HepG2 (cell line): ENCODE results near the gene BDNF. TPM values are rescaled to one million over a fixed set of nuclear protein-coding genes. Genes with fewer than 3 reads are reported as not detected.

ENCODE experiments used
- ATAC-seq: fragments of 200-7000 bp; cut with Tn5 transposase; 3 replicates; pipeline ENCODE4 v1.9.1; 2020; ENCODE audit warnings: mild to moderate bottlenecking, moderate library complexity
- BruUV-seq: library from RNA; stranded (reverse); fragments of 400-500 nt; replicated peaks from 2 replicates; lab custom pipeline; 2021; lab: Mats Ljungman, UMichigan
- CTCF ChIA-PET: fragments of 300-600 bp; formaldehyde crosslinking; extraction: SDS; loops from one replicate; lab custom pipeline; 2021; ENCODE audit warnings: low total read pairs, inconsistent platforms, low intra/inter-chr PET ratio; lab: Yijun Ruan, JAX
- POLR2A ChIA-PET: fragments of 350-600 bp; sonication (Branson Sonifier 250); formaldehyde crosslinking; loops from one replicate; lab custom pipeline; 2020; ENCODE audit warnings: antibody characterized with exemption, inconsistent platforms; lab: Yijun Ruan, JAX
- DNase-seq: peaks from one replicate; pipeline ENCODE4 v3.0.0-alpha.2; 2015; ENCODE audit warnings: low spot score
- FAIRE-seq: peaks from 3 replicates; lab custom pipeline; 2011; peaks lifted over from hg19 to GRCh38; lab: Jason Lieb, UNC
- H2AFZ ChIP-seq: one replicate; pipeline ENCODE4 v1.6.1; 2011; ENCODE audit warnings: low read length, inconsistent platforms
- H3K27ac ChIP-seq: fragments of 300-600 bp; 3 replicates; pipeline ENCODE4 v1.8.0; 2011; ENCODE audit warnings: mixed run types, mild to moderate bottlenecking, mixed read lengths, low read length, inconsistent platforms; ENCODE audit not compliant: insufficient read depth; ENCODE audit errors: extremely low read length
- H3K27me3 ChIP-seq, 2 experiments: fragments of 200-600 bp in 1 of 2; 2 replicates in 1 of 2; 3 replicates in 1 of 2; pipeline versions ENCODE4 v1.6.0 to v1.8.0; 2011; ENCODE audit warnings: low read length in 2 of 2, mild to moderate bottlenecking in 2 of 2, moderate library complexity in 2 of 2, inconsistent platforms in 1 of 2; ENCODE audit not compliant: insufficient read depth in 2 of 2, control insufficient read depth in 1 of 2
- H3K36me3 ChIP-seq, 2 experiments: fragments of 200-600 bp in 1 of 2; replicated peaks in 1 of 2; 2 replicates in 1 of 2; 3 replicates in 1 of 2; pipeline versions ENCODE4 v1.5.1 to v1.8.0; 2011; ENCODE audit warnings: low read length in 2 of 2, inconsistent platforms in 1 of 2; ENCODE audit not compliant: insufficient read depth in 2 of 2, control insufficient read depth in 1 of 2
- H3K4me1 ChIP-seq: 2 replicates; pipeline ENCODE4 v1.5.1; 2012; ENCODE audit warnings: low read length, inconsistent platforms; ENCODE audit not compliant: insufficient read depth
- H3K4me2 ChIP-seq: 2 replicates; pipeline ENCODE4 v1.6.0; 2011; ENCODE audit warnings: low read depth, low read length, inconsistent platforms
- H3K4me3 ChIP-seq, 3 experiments: fragments of 200-600 bp in 1 of 3; sonication (generic), shearing (Covaris generic) in 1 of 3; replicated peaks in 1 of 3; 2 replicates each; pipeline ENCODE4 v1.5.1; 2011 to 2016; ENCODE audit warnings: low read length in 3 of 3, inconsistent platforms in 2 of 3, low read depth in 2 of 3, mild to moderate bottlenecking in 2 of 3, control low read depth in 1 of 3, mixed read lengths in 1 of 3; ENCODE audit not compliant: insufficient read depth in 1 of 3
- H3K79me2 ChIP-seq: one replicate; pipeline ENCODE4 v1.6.1; 2011; ENCODE audit warnings: low read length, inconsistent platforms; ENCODE audit not compliant: insufficient read depth
- H3K9ac ChIP-seq: 2 replicates; pipeline ENCODE4 v1.6.0; 2011; ENCODE audit warnings: mild to moderate bottlenecking, low read depth, low read length, inconsistent platforms; ENCODE audit not compliant: insufficient read depth
- H3K9me3 ChIP-seq: 2 replicates; pipeline ENCODE4 v1.5.1; 2012; ENCODE audit warnings: mild to moderate bottlenecking, low read length
- H4K20me1 ChIP-seq: 2 replicates; pipeline ENCODE4 v1.6.0; 2011; ENCODE audit warnings: inconsistent platforms, mild to moderate bottlenecking, low read length, moderate library complexity; ENCODE audit not compliant: insufficient read depth
- GLI4 ChIP-seq: sonication (generic); formaldehyde crosslinking; IDR thresholded peaks from 2 replicates; pipeline ENCODE4 v1.5.1; 2020; ENCODE audit warnings: missing genetic modification reagents, mild to moderate bottlenecking, moderate library complexity, borderline replicate concordance
- MLXIP ChIP-seq: sonication (generic); formaldehyde crosslinking; IDR thresholded peaks from 2 replicates; pipeline ENCODE4 v1.9.0; 2021; ENCODE audit warnings: missing genetic modification reagents, borderline replicate concordance
- STAT6 ChIP-seq: sonication (generic); formaldehyde crosslinking; IDR thresholded peaks from 2 replicates; pipeline ENCODE4 v1.4.0; 2020; ENCODE audit warnings: missing genetic modification reagents, mild to moderate bottlenecking, borderline replicate concordance
- ZFP36L1 ChIP-seq: sonication (generic); formaldehyde crosslinking; IDR thresholded peaks from 2 replicates; pipeline ENCODE4 v1.8.0; 2022; ENCODE audit warnings: mild to moderate bottlenecking, missing genetic modification reagents, moderate library complexity
- ZFP90 ChIP-seq: sonication (generic); formaldehyde crosslinking; IDR thresholded peaks from 2 replicates; pipeline ENCODE4 v1.8.0; 2022; ENCODE audit warnings: missing genetic modification reagents, mild to moderate bottlenecking, inconsistent platforms, borderline replicate concordance
- ZMYM4 ChIP-seq: sonication (generic); formaldehyde crosslinking; IDR thresholded peaks from 2 replicates; pipeline ENCODE4 v1.8.1; 2023; ENCODE audit warnings: mild to moderate bottlenecking, missing genetic modification reagents
- ZNF326 ChIP-seq: sonication (generic); formaldehyde crosslinking; IDR thresholded peaks from 2 replicates; pipeline ENCODE4 v1.4.0; 2020; ENCODE audit warnings: missing genetic modification reagents, borderline replicate concordance
- ZNF383 ChIP-seq: sonication (generic); formaldehyde crosslinking; IDR thresholded peaks from 2 replicates; pipeline ENCODE4 v1.4.0; 2020; ENCODE audit warnings: missing genetic modification reagents, mild to moderate bottlenecking, borderline replicate concordance
- ZNF510 ChIP-seq: sonication (generic); formaldehyde crosslinking; IDR thresholded peaks from 2 replicates; pipeline ENCODE4 v1.4.0; 2020; ENCODE audit warnings: low read depth, mild to moderate bottlenecking, missing genetic modification reagents
- WGBS: methylation state at CpG from one replicate; pipeline ENCODE4 v1.1.6; 2017; ENCODE audit warnings: low lambda C conversion rate; 5-methylcytosine and 5-hydroxymethylcytosine counted together
- in situ Hi-C: cut with HindIII; loops from 2 replicates; pipeline ENCODE4 v1.10.0; 2017; ENCODE audit warnings: low pct_unique_long_range_greater_than_20kb; ENCODE audit not compliant: extremely low pct_ligation_motif_present
- intact Hi-C: fragments of 100-400 bp; cut with micrococcal nuclease; formaldehyde crosslinking; loops from one replicate; pipeline ENCODE4 v1.10.0; 2022; ENCODE audit not compliant: unreplicated experiment
- polyA plus RNA-seq, 8 experiments: library from polyadenylated mRNA; depleted of rRNA in 3 of 8; stranded (reverse) in 7 of 8; unstranded in 1 of 8; fragments of >200 nt; fragmentation: Illumina TruSeq in 4 of 8; extraction: Trizol in 4 of 8; gene quantifications; 2 replicates each; pipeline versions ENCODE4 v1.2.1 to v1.2.3, GENCODE V29; 2011 to 2016; ENCODE audit warnings: low read depth in 4 of 8, missing spikeins in 1 of 8, mixed read lengths in 1 of 8; ENCODE audit not compliant: insufficient read depth in 1 of 8
- total RNA-seq, 5 experiments: library from RNA; depleted of rRNA; stranded (reverse); fragments of >200 nt; fragmentation: Illumina TruSeq; extraction: Trizol; gene quantifications; 2 replicates each; pipeline ENCODE4 v1.2.3, GENCODE V29; 2016; ENCODE audit warnings: low read depth in 1 of 5
- TF ChIP-seq, protein P1 (sequence below): sonication (generic); formaldehyde crosslinking; IDR thresholded peaks from 2 replicates; pipeline ENCODE4 v1.4.0; 2020; ENCODE audit warnings: missing genetic modification reagents

Gene BDNF
- total and polyA plus RNA-seq, 2 of the 13 experiments (the other 11 are each of a cell fraction or from before 2014, with no cell fraction given): 0.02 TPM; not detected in 1

DNA sequence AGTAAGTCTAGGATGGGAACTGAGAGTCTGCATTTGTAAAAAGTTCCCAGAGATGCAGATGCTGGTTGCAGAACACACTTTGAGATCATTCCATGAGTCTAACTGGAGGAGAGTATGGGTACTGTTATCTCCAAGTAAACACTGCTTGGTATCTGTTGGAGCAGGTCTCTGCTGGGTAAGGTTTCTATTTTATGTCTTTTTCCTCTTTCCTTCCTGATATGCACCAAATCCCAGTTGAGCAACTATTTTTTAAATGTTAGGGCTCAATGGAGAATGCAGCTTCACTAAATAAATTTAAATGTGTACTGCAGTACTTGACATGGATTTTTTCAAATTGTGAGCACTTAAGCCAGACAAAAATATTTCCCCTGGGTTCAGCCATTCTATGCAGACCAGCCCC, 48.5 kb downstream of the BDNF start (continued):
- TF ChIP-seq STAT6 (CRISPR knock-in tag): no peak

GRCh38 chr11:27650988-27651387, 49.3 kb downstream of the BDNF start:
- H2AFZ ChIP-seq: no peak overlapping the region
- POLR2A ChIA-PET: no interaction called here
- no peak overlapping the region for H3K4me2 ChIP-seq
- ATAC-seq (no peak), DNase-seq (no peak), FAIRE-seq (no peak)
- no peaks in the 10 kb centered on the region for H4K20me1 ChIP-seq
- no TSS peak for BruUV-seq
- intact Hi-C loops (no loop called here), in situ Hi-C loops (no loop called here)
- TF ChIP-seq ZNF326 (CRISPR knock-in tag): no peak
- H3K9me3 ChIP-seq: no peaks in the 10 kb centered on the region
- no peak overlapping the region for H3K9ac ChIP-seq
- no peaks in the 10 kb centered on the region for H3K79me2 ChIP-seq
- 2% methylated on average over 4 of the region's 4 CpGs for WGBS
- no peak overlapping the region for H3K4me3 ChIP-seq
- H3K27ac ChIP-seq: no peak overlapping the region
- no peaks in the 10 kb centered on the region for H3K4me1 ChIP-seq
- no peaks in the 10 kb centered on the region for H3K36me3 ChIP-seq
- no peaks in the 10 kb centered on the region; a peak in 1 of 5 replicates for H3K27me3 ChIP-seq
- CTCF ChIA-PET: no interaction called here

- no TSS peak for BruUV-seq
- intact Hi-C loops: no loop called here
- CTCF ChIA-PET: no interaction called here
- no peak for ATAC-seq
- Histone ChIP-seq H3K4me1 (no peaks in the 10 kb centered on the region), H3K4me2 (no peak overlapping the region), H3K27ac (no peak overlapping the region), H3K36me3 (no peaks in the 10 kb centered on the region), H3K9ac (no peak overlapping the region), H3K79me2 (no peaks in the 10 kb centered on the region), H3K4me3 (no peak overlapping the region), H3K9me3 (no peaks in the 10 kb centered on the region), H4K20me1 (no peaks in the 10 kb centered on the region), H2AFZ (no peak overlapping the region), H3K27me3 (no peaks in the 10 kb centered on the region)
- in situ Hi-C loops: no loop called here
- DNase-seq: no peak
- POLR2A ChIA-PET: no interaction called here
- TF ChIP-seq, protein P1, sequence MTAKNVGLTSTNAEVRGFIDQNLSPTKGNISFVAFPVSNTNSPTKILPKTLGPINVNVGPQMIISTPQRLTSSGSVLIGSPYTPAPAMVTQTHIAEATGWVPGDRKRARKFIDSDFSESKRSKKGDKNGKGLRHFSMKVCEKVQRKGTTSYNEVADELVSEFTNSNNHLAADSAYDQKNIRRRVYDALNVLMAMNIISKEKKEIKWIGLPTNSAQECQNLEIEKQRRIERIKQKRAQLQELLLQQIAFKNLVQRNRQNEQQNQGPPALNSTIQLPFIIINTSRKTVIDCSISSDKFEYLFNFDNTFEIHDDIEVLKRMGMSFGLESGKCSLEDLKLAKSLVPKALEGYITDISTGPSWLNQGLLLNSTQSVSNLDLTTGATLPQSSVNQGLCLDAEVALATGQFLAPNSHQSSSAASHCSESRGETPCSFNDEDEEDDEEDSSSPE (CRISPR knock-in tag): no peak
- TF ChIP-seq ZNF510 (CRISPR knock-in tag) (no peak), ZFP36L1 (CRISPR knock-in tag) (no peak), GLI4 (CRISPR knock-in tag) (no peak), ZMYM4 (CRISPR knock-in tag) (no peak), MLXIP (no peak), ZFP90 (CRISPR knock-in tag) (no peak), ZNF383 (no peak)
- 18% methylated on average over 2 of the region's 2 CpGs for WGBS
- no peak for FAIRE-seq
Measured at GRCh38 chr11:27649800-27650199, 50.5 kb downstream of the BDNF start.
